HG03432 (cell line): ENCODE data around the gene CEACAM18.
"Not testable (repeated sequence)": the region's sequence is repeated elsewhere in the genome, so short reads cannot be mapped to it uniquely, and the experiment has no call there.

ENCODE experiments used
- ATAC-seq: cut with Tn5 transposase; IDR thresholded peaks from one replicate; pipeline ENCODE4 v1.9.1; 2021; ENCODE audit warnings: mild to moderate bottlenecking, moderate library complexity; ENCODE audit not compliant: unreplicated experiment

Gene CEACAM18

GRCh38 chr19:51489113-51489512 lies 10.8 kb downstream of the CEACAM18 start:
- ATAC-seq: no peak

DNA sequence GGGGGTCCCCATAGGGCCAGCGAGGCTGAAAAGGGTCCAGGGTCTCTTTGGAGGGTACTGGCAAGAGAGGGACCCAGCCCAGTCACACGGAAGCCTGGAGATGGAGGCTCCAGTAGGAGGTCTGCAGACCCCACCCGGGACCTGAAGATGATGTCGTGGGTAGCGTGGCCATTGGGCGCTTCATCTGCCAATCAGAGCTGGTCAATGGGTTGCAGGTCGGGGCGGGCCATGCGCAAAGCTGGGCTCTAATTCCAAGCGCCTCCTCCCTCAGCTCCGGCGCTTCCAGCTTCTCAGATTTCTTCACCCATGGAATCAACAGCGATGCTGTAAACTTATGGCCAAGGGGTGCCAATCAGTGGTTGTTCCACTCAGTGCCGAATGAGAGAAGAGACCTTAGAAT lies 12.3 kb downstream of the CEACAM18 start:
- ATAC-seq: no peak

GRCh38 chr19:51491586-51491985 lies 13.2 kb downstream of the CEACAM18 start:
- ATAC-seq: no peak

GRCh38 chr19:51493776-51494175 lies 15.4 kb downstream of the CEACAM18 start:
- no peak for ATAC-seq

DNA sequence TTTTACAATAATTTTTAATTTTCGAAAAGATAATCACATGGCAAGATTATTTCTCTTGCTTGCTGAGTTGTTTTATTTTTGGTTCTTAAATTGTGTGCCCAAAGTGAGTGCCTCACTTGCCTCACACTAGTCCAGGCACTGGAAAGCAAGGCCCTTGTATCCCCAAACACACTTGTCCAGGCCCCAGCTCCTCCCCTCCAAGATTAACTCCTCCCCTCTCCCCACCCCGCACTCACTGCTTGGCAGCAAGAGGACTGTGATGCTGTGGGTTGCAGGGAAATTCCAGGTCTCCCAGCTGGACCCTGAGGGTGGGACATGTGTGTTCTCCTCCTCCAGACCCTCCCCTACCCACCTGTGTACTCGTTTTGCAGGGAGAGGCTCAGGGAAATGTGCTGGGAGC lies 19.3 kb downstream of the CEACAM18 start:
- no peak for ATAC-seq

DNA sequence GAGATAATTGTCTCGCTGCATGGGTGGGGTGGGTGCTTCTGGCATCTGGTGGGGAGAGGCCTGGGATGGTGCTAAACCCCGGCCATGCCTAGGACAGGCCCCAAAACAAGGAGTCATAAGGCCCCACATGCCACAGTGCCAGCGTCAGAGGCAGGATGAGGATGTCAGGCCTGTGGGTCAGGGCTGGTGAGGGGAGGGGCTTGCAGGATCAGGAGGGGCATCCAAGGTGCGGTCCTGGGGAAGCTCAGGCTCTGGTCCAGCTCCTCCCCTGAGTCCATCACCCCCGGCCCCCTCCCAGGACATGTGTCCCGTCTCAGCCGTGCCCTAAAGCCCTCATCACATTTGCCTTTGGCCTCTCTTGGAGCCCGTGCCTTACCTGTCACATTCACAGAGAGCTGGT lies 22.6 kb downstream of the CEACAM18 start:
- ATAC-seq: not testable (repeated sequence)

DNA sequence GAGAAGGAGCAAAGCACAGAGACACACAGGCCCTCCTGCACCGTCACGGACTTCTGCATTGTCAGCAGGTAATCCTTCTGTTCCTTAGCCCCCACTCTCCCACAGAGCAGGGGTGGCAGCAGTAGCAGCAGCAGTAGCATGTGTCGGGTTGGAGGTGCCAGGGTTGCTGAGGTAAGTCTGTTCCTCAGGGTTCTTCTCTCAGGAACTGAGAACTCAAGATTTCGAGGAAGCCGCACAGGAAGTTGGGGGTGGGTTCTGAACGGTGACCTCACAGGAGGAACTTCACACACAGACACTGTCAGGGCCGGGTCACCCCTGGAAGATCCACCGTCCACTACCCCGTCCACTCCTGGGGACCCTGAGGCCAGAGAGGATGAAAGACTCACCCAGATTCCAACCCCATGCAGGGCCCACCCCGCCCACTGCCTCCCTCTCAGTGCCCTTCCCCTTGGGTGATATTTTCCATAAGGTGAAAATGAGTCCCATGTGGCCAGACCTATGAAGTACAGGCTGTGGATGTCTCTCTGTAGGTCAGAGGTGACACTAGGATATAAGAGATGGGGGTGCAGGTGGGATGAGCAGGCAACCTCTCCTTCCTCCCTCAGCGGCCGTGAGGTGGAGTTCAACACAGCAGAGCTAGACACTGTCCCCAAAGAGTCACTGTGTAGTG lies 23.4 kb downstream of the CEACAM18 start, which contains the start of gene SIGLEC12:
Gene SIGLEC12 (minus strand): TSS at position 207 of the 670 bp plus-strand sequence. CDS start 67 bp downstream, at position 140.
- ATAC-seq: no peak

DNA sequence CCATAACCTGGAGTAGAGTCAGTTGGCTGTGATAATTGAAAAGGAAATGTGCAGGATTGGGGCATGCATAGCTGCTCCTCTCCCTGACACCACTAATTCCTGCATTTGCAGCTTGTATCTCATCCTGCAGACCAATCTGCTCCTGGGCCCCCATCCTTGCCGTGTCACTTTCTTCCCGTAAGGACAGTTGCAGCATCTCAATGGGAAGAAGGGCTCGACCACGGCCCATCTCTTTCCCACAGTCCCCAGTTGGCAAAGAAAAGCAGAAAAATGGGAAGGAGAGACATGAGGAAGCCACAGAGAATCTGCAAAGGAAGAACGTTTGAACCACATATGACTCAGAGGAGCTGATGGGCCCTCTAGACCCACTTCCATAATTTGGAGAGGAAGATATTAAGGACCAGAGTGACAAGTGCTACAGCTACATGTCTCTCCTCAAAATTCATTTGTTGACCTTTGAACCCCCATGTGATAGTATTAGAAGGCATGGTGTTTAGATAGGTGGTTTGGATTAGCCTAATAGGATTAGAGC lies 25.0 kb downstream of the CEACAM18 start:
- ATAC-seq: no peak

- no peak for ATAC-seq
These were observed 25.6 kb downstream of the CEACAM18 start for GRCh38 chr19:51503896-51504295.

DNA sequence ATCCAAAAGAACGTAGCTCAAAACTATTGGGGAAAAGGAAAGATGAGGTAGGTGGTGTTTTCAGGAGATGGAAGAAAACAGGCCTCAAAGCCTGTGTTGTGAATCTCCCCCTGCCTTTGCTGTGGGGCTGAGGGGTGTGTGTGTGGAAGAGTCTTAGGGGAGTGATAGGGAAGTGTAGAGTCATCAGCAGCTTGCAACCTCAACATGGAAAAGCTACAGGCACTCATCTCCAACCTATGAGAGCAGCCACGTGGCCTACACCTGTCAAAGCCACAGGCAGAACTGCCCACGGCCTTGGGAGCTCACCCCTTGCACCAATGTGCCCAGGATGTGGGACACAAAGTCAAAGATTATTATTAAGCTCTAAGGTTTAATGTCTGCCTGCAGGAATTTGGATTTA lies 27.6 kb downstream of the CEACAM18 start:
- ATAC-seq: no peak

DNA sequence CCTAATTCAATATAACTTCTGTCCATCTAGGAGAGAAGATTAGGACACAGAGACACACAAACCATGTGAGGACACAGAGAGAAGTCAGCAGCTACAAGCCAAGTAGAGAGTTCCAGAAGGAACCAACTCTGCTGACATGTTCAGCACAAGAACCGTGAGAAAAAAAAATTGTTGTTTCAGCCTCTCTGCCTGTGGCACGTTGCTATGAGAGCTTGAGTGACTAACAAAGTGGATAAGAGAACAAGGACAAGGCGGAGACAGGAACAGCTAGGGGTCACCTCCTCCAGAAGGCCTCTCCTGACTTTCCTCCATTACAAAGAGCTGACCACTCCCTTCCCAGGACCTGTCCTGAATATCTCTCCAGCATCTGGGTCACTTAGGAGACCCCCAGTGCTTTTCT lies 28.9 kb downstream of the CEACAM18 start:
- ATAC-seq: no peak

DNA sequence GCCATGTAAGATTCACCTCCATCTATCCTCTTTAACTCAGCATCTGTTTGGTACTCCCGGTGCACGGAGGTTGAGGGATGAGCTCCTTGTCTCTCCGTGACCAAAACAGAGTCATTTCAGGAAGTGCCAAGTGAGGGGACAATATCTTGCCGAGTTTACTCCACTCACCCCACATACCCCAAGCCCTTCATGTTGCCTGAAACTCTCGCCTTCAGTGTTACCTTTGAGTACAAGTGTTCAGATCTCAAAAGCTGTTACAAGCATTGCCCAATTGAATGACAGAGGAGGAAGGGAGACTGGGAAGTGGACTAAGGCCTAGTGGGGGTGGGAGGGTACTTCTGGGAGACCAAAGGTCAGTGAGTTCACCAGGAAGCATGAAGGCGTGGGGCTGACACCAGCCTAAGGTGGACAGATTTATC lies 29.3 kb downstream of the CEACAM18 start:
- ATAC-seq: no peak

DNA sequence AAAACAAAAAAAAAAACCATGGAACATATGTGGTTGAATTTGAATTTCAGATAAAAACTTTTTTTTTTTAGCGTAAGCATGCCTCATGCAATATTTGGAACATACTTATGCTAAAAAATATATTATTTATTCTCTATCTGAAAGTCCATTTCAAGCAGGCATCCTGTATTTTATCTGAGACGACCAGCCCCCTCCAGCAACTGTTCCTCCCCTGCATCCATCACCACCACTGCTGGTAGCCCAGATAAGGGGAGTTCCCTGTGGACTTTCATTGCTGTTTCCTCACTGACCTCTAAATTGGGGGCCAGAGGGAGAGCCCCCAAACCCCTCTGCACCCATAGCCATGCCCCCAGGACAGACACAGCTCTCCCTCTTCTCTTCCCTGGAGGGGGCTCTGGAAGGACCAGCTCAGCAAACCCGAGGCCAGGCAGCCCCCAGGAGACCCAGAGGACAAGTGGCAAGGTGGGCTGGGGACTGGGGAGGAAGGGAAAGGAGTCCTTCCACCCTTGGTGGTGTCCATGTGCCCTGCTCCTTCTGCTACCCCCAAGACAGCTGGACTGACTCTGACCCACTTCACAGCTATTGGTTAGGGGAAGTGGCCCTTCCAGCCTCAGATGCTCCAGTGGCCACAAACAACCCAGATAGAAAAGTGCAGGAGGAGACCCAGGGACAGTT lies 29.9 kb downstream of the CEACAM18 start:
- no peak for ATAC-seq

DNA sequence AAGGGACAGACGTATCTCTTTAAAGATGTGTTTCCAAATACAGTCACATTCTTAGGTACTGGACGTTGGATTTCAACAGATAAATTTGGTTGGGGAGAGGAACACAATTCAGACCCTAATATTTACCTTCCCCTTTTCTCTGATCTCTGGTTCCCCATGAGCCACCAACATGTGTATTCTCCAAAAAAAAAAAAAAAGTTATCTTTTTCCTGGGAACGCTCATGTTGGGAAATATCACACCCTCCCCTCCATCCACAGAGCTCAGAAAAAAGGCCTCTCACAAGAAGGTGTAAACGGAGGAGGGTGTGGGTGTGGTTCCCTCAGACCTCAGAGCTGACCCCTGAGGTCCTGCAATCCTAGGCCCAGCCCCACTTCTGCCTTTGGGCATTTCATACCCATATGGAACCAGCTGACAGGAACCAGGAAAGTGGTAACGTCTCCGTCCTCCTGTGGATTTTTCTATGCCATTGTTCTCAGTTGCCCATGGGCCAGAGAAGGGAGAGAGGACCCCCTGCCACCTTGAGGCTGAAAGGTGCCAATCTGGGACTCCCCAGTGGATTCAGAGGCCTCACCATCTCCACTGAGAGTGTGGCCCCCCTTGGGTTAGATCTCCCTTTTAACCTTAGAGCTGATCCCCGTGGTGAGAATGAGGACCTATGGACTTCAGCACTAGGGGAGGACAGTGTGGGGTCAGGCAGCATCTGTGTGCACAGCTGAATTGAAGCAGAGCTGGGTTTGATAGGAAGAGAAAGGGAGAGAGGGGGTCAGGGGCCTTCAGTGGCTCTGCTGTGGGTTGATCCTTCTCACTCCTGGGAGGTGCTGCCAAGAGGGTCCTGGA lies 31.7 kb downstream of the CEACAM18 start:
- ATAC-seq: no peak

DNA sequence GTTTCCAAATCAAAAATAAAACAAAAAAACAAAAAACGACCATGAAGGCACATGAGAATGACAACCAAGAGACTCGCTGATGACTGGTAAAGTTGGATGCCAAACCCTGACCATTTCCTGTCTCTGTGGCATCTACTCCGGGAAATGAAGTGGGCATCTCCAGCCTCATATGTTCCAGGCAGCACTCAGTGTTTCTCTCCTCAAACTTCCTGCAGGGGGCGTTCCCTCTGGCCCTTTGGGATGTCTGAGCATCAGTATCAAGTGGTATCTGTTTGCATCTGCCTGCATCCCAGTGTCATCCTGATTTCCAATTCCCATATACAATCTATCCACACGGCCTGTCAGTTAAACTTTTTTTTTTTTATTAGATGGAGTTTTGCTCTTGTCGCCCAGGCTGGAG lies 33.0 kb downstream of the CEACAM18 start:
- no peak for ATAC-seq

GRCh38 chr19:51513968-51514367 lies 35.6 kb downstream of the CEACAM18 start:
- no peak for ATAC-seq

GRCh38 chr19:51514866-51515481 lies 36.6 kb downstream of the CEACAM18 start:
- ATAC-seq: no peak

GRCh38 chr19:51520728-51521127 lies 42.4 kb downstream of the CEACAM18 start:
- no peak for ATAC-seq

DNA sequence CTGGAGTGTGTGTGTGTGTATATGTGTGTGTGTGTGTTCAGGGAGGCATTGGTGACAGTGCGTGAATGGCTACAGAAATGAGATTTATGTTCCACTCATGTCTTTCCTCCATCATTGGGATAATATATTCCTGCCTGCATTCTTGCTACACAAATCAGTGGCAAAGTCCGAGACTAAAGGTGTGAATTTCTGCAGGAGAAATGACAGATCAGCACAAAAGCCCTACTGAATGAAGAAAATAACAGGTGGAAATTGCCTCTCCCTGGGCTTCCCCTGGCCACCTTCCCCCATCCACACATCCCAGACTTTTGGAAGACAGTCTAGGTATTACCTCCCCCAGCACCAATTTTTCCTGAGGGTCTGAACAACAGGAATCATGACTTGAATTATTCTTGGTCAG lies 43.0 kb downstream of the CEACAM18 start:
- ATAC-seq: no peak

DNA sequence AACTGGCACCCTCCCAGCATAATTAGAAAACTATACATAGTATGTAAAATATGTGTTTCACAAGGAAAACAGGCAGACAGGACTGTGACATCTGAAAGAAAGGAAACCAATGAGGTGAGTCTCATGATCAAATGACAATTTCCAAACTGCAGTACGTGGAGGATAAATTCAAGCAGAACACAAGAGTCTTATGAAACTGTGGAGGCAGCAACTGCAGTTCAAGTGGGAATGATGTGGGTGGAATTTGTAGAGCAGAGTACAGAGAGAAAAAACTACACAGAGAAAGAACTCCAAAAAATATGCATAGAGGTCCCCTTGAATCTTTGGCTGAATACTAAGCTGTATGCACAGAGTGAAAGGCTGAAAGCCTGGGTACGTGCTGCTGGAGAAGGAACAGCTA lies 43.4 kb downstream of the CEACAM18 start:
- no peak for ATAC-seq

DNA sequence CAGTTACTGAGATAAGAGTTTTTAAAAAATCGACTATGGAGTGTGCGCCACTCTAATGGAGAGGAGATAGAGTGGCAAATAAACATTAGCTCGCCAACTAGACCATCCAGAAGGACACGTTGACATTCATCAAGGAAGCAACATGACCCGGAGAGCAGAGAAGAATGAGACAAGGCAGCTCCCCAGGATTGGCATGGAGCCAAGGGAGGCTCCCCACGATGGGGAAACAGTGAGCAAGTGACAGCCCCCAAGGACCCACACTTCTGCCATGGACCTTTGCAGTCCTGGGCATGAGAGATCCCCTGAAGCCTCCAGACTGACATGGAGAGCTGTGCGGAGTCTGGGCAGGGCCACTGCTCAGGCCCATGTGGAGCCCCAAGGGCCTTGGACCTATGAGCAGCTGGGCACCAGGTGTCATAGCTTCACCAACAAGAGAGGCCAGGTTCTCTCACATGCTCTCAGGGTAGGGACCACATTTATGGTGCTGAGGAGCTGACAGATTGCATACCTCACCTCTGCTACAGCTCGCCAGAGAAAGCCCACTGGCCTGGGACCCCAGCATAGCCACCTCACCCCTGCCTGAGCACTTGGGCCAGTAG lies 46.4 kb downstream of the CEACAM18 start:
- ATAC-seq: no peak
